ENCODE data around the gene MGME1. TPM values are rescaled to one million over a fixed set of nuclear protein-coding genes. Genes with fewer than 3 reads are reported as not detected.
A peak's percentile ranks its signal among the peaks of the same experiment; 100 is the strongest.

MGME1 gene
- polyA plus RNA-seq, 4 donors: 10.5 to 41.5 (median 14.0) TPM

GRCh38 chr20:17931513-17931912 is 37.3 kb upstream of the MGME1 start:
- Histone ChIP-seq H3K27ac (ENCODE audit: low read depth in 1 of 3, low read length in 2 of 3) (no peak overlapping the region), H3K27me3 (ENCODE audit: control insufficient read depth in 3 of 3, insufficient read depth in 3 of 3, low read length in 3 of 3) (no peaks in the 10 kb centered on the region), H3K4me3 (ENCODE audit: low read depth in 1 of 3, low read length in 3 of 3) (no peak overlapping the region), H3K4me1 (ENCODE audit: control insufficient read depth in 3 of 3, insufficient read depth in 2 of 3, low read depth in 1 of 3, low read length in 2 of 3) (peaks cover 0 to 44% (median 3%) of the 10 kb centered on the region in 3 donors), H3K9me3 (ENCODE audit: control insufficient read depth in 2 of 2, insufficient read depth in 1 of 2, low read depth in 1 of 2, low read length in 1 of 2) (peaks cover 2 to 6% of the 10 kb centered on the region in 2 donors), H3K36me3 (ENCODE audit: control insufficient read depth in 3 of 3, insufficient read depth in 2 of 3, low read depth in 1 of 3, low read length in 3 of 3) (no peaks in the 10 kb centered on the region)
- FAIRE-seq: no peak
- no peak for DNase-seq
- 90 to 95% (median 92%) methylated on average over 1 of the region's 1 CpG for WGBS, 3 donors

- WGBS, 3 donors: 88 to 95% (median 90%) methylated on average over 5 of the region's 5 CpGs
- Histone ChIP-seq H3K4me3 (ENCODE audit: low read depth in 1 of 3, low read length in 3 of 3) (no peak overlapping the region), H3K4me1 (ENCODE audit: control insufficient read depth in 3 of 3, insufficient read depth in 2 of 3, low read depth in 1 of 3, low read length in 2 of 3) (peaks cover 0 to 49% (median 3%) of the 10 kb centered on the region in 3 donors), H3K27me3 (ENCODE audit: control insufficient read depth in 3 of 3, insufficient read depth in 3 of 3, low read length in 3 of 3) (no peaks in the 10 kb centered on the region), H3K36me3 (ENCODE audit: control insufficient read depth in 3 of 3, insufficient read depth in 2 of 3, low read depth in 1 of 3, low read length in 3 of 3) (no peaks in the 10 kb centered on the region), H3K9me3 (ENCODE audit: control insufficient read depth in 2 of 2, insufficient read depth in 1 of 2, low read depth in 1 of 2, low read length in 1 of 2) (peaks cover 2 to 6% of the 10 kb centered on the region in 2 donors), H3K27ac (ENCODE audit: low read depth in 1 of 3, low read length in 2 of 3) (no peak overlapping the region)
- DNase-seq (no peak), FAIRE-seq (no peak)
Measured at GRCh38 chr20:17932396-17932795, 36.4 kb upstream of the MGME1 start.

- FAIRE-seq: no peak
- WGBS, 3 donors: 60 to 81% (median 80%) methylated on average over 1 of the region's 1 CpG
- DNase-seq: no peak
Measured at GRCh38 chr20:17933121-17933520, 35.7 kb upstream of the MGME1 start.

GRCh38 chr20:17933711-17934110 is 35.1 kb upstream of the MGME1 start:
- Histone ChIP-seq H3K27ac (ENCODE audit: low read depth in 1 of 3, low read length in 2 of 3) (no peak overlapping the region), H3K27me3 (ENCODE audit: control insufficient read depth in 3 of 3, insufficient read depth in 3 of 3, low read length in 3 of 3) (no peaks in the 10 kb centered on the region), H3K4me3 (ENCODE audit: low read depth in 1 of 3, low read length in 3 of 3) (no peak overlapping the region), H3K36me3 (ENCODE audit: control insufficient read depth in 3 of 3, insufficient read depth in 2 of 3, low read depth in 1 of 3, low read length in 3 of 3) (no peaks in the 10 kb centered on the region), H3K9me3 (ENCODE audit: control insufficient read depth in 2 of 2, insufficient read depth in 1 of 2, low read depth in 1 of 2, low read length in 1 of 2) (peaks cover 2 to 6% of the 10 kb centered on the region in 2 donors), H3K4me1 (ENCODE audit: control insufficient read depth in 3 of 3, insufficient read depth in 2 of 3, low read depth in 1 of 3, low read length in 2 of 3) (peaks cover 0 to 45% (median 0%) of the 10 kb centered on the region in 3 donors)
- 81 to 94% (median 93%) methylated on average over 5 of the region's 5 CpGs for WGBS, 3 donors
- no peak for DNase-seq
- no peak for FAIRE-seq

More at GRCh38 chr20:17933121-17933520, 35.7 kb upstream of the MGME1 start:
- H3K27ac ChIP-seq (ENCODE audit: low read depth in 1 of 3, low read length in 2 of 3): no peak overlapping the region
- no peaks in the 10 kb centered on the region for H3K36me3 ChIP-seq (ENCODE audit: control insufficient read depth in 3 of 3, insufficient read depth in 2 of 3, low read depth in 1 of 3, low read length in 3 of 3)
- peaks cover 0 to 49% (median 3%) of the 10 kb centered on the region in 3 donors for H3K4me1 ChIP-seq (ENCODE audit: control insufficient read depth in 3 of 3, insufficient read depth in 2 of 3, low read depth in 1 of 3, low read length in 2 of 3)
- H3K9me3 ChIP-seq (ENCODE audit: control insufficient read depth in 2 of 2, insufficient read depth in 1 of 2, low read depth in 1 of 2, low read length in 1 of 2): peaks cover 2 to 6% of the 10 kb centered on the region in 2 donors
- no peaks in the 10 kb centered on the region for H3K27me3 ChIP-seq (ENCODE audit: control insufficient read depth in 3 of 3, insufficient read depth in 3 of 3, low read length in 3 of 3)
- H3K4me3 ChIP-seq (ENCODE audit: low read depth in 1 of 3, low read length in 3 of 3): no peak overlapping the region

DNA sequence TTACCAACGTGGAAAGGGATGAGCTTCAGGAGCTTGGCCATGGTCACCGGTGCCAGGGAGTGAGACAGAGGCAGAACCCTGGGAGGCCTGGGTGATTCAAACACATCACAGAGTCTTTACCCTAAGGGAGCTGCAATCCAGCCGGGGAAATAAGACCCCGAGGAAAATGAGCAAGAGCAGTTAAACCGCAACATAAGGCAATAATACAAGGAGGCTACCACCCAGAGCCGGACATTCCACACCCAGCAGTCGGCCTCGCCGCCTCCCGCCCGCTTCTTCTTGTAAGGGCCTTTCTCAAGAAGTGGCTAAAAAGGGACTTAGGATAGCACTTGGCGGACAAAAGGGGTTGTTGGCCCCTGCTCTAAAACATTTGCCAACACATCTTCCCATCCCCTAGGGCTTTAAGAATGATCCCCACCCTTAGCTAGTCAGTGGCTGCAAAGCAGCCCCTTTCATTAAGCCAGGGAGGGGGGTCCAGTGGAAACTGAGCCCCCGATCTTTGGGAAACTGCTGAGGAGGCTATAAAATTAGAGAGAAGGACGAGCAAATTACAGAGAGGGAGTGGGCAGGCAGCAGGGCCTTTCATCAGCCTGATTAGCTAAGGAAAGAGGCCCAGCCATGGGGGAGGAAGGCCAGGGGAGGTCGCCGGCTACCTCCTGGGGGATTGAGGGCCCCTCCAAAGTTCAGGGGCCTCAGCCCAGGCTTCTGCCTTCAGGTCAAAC is 34.5 kb upstream of the MGME1 start:
- H3K36me3 ChIP-seq (ENCODE audit: control insufficient read depth in 3 of 3, insufficient read depth in 2 of 3, low read depth in 1 of 3, low read length in 3 of 3): no peaks in the 10 kb centered on the region
- H3K27me3 ChIP-seq (ENCODE audit: control insufficient read depth in 3 of 3, insufficient read depth in 3 of 3, low read length in 3 of 3): no peaks in the 10 kb centered on the region
- DNase-seq: no peak
- 78 to 82% (median 80%) methylated on average over 16 of the region's 16 CpGs for WGBS, 3 donors
- no peak overlapping the region for H3K4me3 ChIP-seq (ENCODE audit: low read depth in 1 of 3, low read length in 3 of 3)
- no peak for FAIRE-seq
- H3K4me1 ChIP-seq (ENCODE audit: control insufficient read depth in 3 of 3, insufficient read depth in 2 of 3, low read depth in 1 of 3, low read length in 2 of 3): peaks cover 0 to 42% (median 2%) of the 10 kb centered on the region in 3 donors
- H3K27ac ChIP-seq (ENCODE audit: low read depth in 1 of 3, low read length in 2 of 3): no peak overlapping the region
- H3K9me3 ChIP-seq (ENCODE audit: control insufficient read depth in 2 of 2, insufficient read depth in 1 of 2, low read depth in 1 of 2, low read length in 1 of 2): peaks cover 2 to 6% of the 10 kb centered on the region in 2 donors

DNA sequence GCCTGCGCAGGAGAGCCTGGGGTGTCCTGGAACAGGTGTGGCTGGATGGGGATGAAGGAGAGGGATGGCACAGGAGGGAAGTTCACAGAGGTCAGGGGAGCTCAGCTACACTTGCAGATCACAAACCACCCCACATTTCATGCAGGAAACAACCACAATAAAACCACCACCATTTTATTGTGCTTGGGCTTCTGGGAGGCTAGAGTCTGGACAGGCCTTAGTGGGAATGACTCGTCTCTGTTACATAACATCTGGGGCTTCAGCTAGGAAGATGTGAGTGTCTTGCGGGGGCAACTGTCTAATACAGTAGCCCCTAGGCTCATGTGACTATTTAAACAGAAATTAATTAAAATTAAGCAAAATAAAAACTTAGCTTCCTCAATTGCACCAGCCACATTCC is 33.6 kb upstream of the MGME1 start:
- WGBS, 3 donors: 80 to 87% (median 87%) methylated on average over 3 of the region's 3 CpGs
- Histone ChIP-seq H3K36me3 (ENCODE audit: control insufficient read depth in 3 of 3, insufficient read depth in 2 of 3, low read depth in 1 of 3, low read length in 3 of 3) (peaks cover 0 to 3% (median 0%) of the 10 kb centered on the region in 3 donors), H3K27me3 (ENCODE audit: control insufficient read depth in 3 of 3, insufficient read depth in 3 of 3, low read length in 3 of 3) (no peaks in the 10 kb centered on the region), H3K27ac (ENCODE audit: low read depth in 1 of 3, low read length in 2 of 3) (no peak overlapping the region), H3K4me1 (ENCODE audit: control insufficient read depth in 3 of 3, insufficient read depth in 2 of 3, low read depth in 1 of 3, low read length in 2 of 3) (peaks cover 0 to 36% (median 3%) of the 10 kb centered on the region in 3 donors), H3K4me3 (ENCODE audit: low read depth in 1 of 3, low read length in 3 of 3) (no peak overlapping the region), H3K9me3 (ENCODE audit: control insufficient read depth in 2 of 2, insufficient read depth in 1 of 2, low read depth in 1 of 2, low read length in 1 of 2) (peaks cover 2 to 6% of the 10 kb centered on the region in 2 donors)
- DNase-seq (no peak), FAIRE-seq (no peak)

- H3K27ac ChIP-seq (ENCODE audit: low read depth in 1 of 3, low read length in 2 of 3): peak overlapping the region in 1 of 3 donors; percentile 46
- no peak for FAIRE-seq
- H3K4me1 ChIP-seq (ENCODE audit: control insufficient read depth in 3 of 3, insufficient read depth in 2 of 3, low read depth in 1 of 3, low read length in 2 of 3): peaks cover 0 to 36% (median 3%) of the 10 kb centered on the region in 3 donors
- H3K9me3 ChIP-seq (ENCODE audit: control insufficient read depth in 2 of 2, insufficient read depth in 1 of 2, low read depth in 1 of 2, low read length in 1 of 2): peaks cover 2 to 6% of the 10 kb centered on the region in 2 donors
- H3K36me3 ChIP-seq (ENCODE audit: control insufficient read depth in 3 of 3, insufficient read depth in 2 of 3, low read depth in 1 of 3, low read length in 3 of 3): peaks cover 0 to 8% (median 0%) of the 10 kb centered on the region in 3 donors
- no peaks in the 10 kb centered on the region for H3K27me3 ChIP-seq (ENCODE audit: control insufficient read depth in 3 of 3, insufficient read depth in 3 of 3, low read length in 3 of 3)
- WGBS, 3 donors: 74 to 80% (median 76%) methylated on average over 9 of the region's 9 CpGs
- H3K4me3 ChIP-seq (ENCODE audit: low read depth in 1 of 3, low read length in 3 of 3): no peak overlapping the region
- DNase-seq: no peak
Measured at GRCh38 chr20:17935761-17936160, 33.1 kb upstream of the MGME1 start.

DNA sequence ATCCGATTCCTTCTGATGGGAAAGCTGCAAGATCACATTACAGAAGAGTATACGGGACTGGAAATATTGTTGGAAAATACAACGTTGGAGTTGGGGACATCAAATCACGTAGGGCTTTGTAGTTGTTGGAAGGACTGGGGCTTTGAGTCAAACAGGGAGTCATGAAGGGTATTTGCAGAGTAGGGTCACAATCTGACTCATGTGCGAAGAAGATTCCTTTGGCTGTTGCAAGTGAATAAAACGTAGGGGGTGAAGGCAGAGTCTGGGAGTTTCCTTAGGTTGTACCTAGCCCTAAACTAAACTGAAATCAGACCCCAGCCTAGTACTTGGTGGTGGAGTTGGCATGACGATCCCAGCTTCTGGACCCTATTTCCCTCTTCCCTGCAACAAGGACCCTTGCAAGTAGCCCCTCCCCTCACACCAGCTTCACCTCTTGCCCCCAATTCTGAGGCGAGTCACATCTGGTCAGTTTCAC is 32.5 kb upstream of the MGME1 start:
- DNase-seq: no peak
- WGBS, 3 donors: 55 to 71% (median 69%) methylated on average over 8 of the region's 8 CpGs
- Histone ChIP-seq H3K36me3 (ENCODE audit: control insufficient read depth in 3 of 3, insufficient read depth in 2 of 3, low read depth in 1 of 3, low read length in 3 of 3) (peaks cover under 1 to 12% (median 2%) of the 10 kb centered on the region in 3 donors), H3K27me3 (ENCODE audit: control insufficient read depth in 3 of 3, insufficient read depth in 3 of 3, low read length in 3 of 3) (no peaks in the 10 kb centered on the region), H3K27ac (ENCODE audit: low read depth in 1 of 3, low read length in 2 of 3) (peak overlapping the region in 2 of 3 donors; percentile 46 to 65), H3K4me1 (ENCODE audit: control insufficient read depth in 3 of 3, insufficient read depth in 2 of 3, low read depth in 1 of 3, low read length in 2 of 3) (peaks cover 0 to 36% (median 3%) of the 10 kb centered on the region in 3 donors), H3K4me3 (ENCODE audit: low read depth in 1 of 3, low read length in 3 of 3) (no peak overlapping the region), H3K9me3 (ENCODE audit: control insufficient read depth in 2 of 2, insufficient read depth in 1 of 2, low read depth in 1 of 2, low read length in 1 of 2) (peaks cover 2 to 4% of the 10 kb centered on the region in 2 donors)
- FAIRE-seq: no peak

Measured in small intestine (tissue), 7 donors.